Measurements from ENCODE around the gene PRKAG2.

Gene PRKAG2

GRCh38 chr7:151779678-151780077 is 97.2 kb downstream of the PRKAG2 start:
- Histone ChIP-seq H3K9ac (ENCODE audit: low read length) (no peak overlapping the region), H3K27ac (ENCODE audit: low read depth, low read length) (no peak overlapping the region), H3K9me3 (ENCODE audit: control insufficient read depth, insufficient read depth, low read depth, low read length) (peaks cover 14% of the 10 kb centered on the region), H3K4me3 (ENCODE audit: low read depth, low read length) (no peak overlapping the region), H3K36me3 (ENCODE audit: control insufficient read depth, insufficient read depth, low read length) (no peaks in the 10 kb centered on the region), H3K4me1 (ENCODE audit: control insufficient read depth, insufficient read depth, low read length) (no peaks in the 10 kb centered on the region), H3K27me3 (ENCODE audit: control insufficient read depth, insufficient read depth, low read length) (peaks cover 21% of the 10 kb centered on the region)

GRCh38 chr7:151779255-151779654 is 97.7 kb downstream of the PRKAG2 start:
- H3K27ac ChIP-seq (ENCODE audit: low read depth, low read length) = no peak overlapping the region
- no peaks in the 10 kb centered on the region for H3K36me3 ChIP-seq (ENCODE audit: control insufficient read depth, insufficient read depth, low read length)
- H3K27me3 ChIP-seq (ENCODE audit: control insufficient read depth, insufficient read depth, low read length) = peaks cover 21% of the 10 kb centered on the region
- no peaks in the 10 kb centered on the region for H3K4me1 ChIP-seq (ENCODE audit: control insufficient read depth, insufficient read depth, low read length)
- no peak overlapping the region for H3K4me3 ChIP-seq (ENCODE audit: low read depth, low read length)
- no peak overlapping the region for H3K9ac ChIP-seq (ENCODE audit: low read length)
- H3K9me3 ChIP-seq (ENCODE audit: control insufficient read depth, insufficient read depth, low read depth, low read length) = peaks cover 14% of the 10 kb centered on the region

GRCh38 chr7:151777908-151778670 is 98.8 kb downstream of the PRKAG2 start:
- Histone ChIP-seq H3K27ac (ENCODE audit: low read depth, low read length) (no peak overlapping the region), H3K4me3 (ENCODE audit: low read depth, low read length) (no peak overlapping the region), H3K9ac (ENCODE audit: low read length) (no peak overlapping the region), H3K9me3 (ENCODE audit: control insufficient read depth, insufficient read depth, low read depth, low read length) (peaks cover 14% of the 10 kb centered on the region), H3K27me3 (ENCODE audit: control insufficient read depth, insufficient read depth, low read length) (peaks cover 17% of the 10 kb centered on the region), H3K36me3 (ENCODE audit: control insufficient read depth, insufficient read depth, low read length) (no peaks in the 10 kb centered on the region), H3K4me1 (ENCODE audit: control insufficient read depth, insufficient read depth, low read length) (no peaks in the 10 kb centered on the region)

- Histone ChIP-seq H3K9ac (ENCODE audit: low read length) (no peak overlapping the region), H3K27ac (ENCODE audit: low read depth, low read length) (no peak overlapping the region), H3K4me3 (ENCODE audit: low read depth, low read length) (no peak overlapping the region), H3K27me3 (ENCODE audit: control insufficient read depth, insufficient read depth, low read length) (peaks cover 12% of the 10 kb centered on the region), H3K4me1 (ENCODE audit: control insufficient read depth, insufficient read depth, low read length) (no peaks in the 10 kb centered on the region), H3K9me3 (ENCODE audit: control insufficient read depth, insufficient read depth, low read depth, low read length) (peaks cover 14% of the 10 kb centered on the region), H3K36me3 (ENCODE audit: control insufficient read depth, insufficient read depth, low read length) (no peaks in the 10 kb centered on the region)
Measured at GRCh38 chr7:151777495-151777880, 99.4 kb downstream of the PRKAG2 start.

DNA sequence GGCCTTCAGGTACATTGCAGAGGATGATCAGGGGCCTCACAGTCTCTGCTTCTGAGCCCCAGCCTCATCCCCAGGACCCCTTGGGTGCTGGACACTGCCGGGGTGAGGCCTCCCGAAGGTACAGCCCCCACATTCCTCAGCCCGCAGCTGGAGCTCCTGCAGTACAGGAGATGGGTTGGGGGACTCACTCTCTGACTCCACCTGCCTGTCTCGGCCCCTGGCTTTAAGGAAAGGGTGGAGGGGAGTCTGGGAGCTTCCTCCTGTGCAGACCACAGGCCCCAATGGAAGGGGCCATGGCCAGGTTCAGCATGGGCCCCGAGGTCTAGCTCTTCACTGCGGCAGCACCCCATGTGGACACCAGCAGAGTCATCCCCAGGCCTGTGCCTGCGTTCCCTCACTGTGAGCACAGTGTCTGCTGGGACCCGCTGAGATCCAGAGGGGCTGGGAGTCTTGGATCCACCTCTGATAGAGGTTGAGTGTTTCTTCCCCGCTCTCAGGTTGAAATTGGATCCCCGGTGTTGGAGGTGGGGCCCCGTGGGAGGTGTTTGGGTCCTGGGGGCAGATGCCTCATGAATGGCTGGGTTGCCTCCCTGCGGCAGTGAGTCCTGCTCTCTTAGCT is 99.9 kb downstream of the PRKAG2 start:
- H3K4me1 ChIP-seq (ENCODE audit: control insufficient read depth, insufficient read depth, low read length) = no peaks in the 10 kb centered on the region
- no peak overlapping the region for H3K27ac ChIP-seq (ENCODE audit: low read depth, low read length)
- H3K36me3 ChIP-seq (ENCODE audit: control insufficient read depth, insufficient read depth, low read length) = no peaks in the 10 kb centered on the region
- H3K27me3 ChIP-seq (ENCODE audit: control insufficient read depth, insufficient read depth, low read length) = peaks cover 10% of the 10 kb centered on the region; the same call in 1 of the 2 replicates
- H3K9ac ChIP-seq (ENCODE audit: low read length) = no peak overlapping the region
- H3K9me3 ChIP-seq (ENCODE audit: control insufficient read depth, insufficient read depth, low read depth, low read length) = peaks cover 14% of the 10 kb centered on the region
- no peak overlapping the region for H3K4me3 ChIP-seq (ENCODE audit: low read depth, low read length)

DNA sequence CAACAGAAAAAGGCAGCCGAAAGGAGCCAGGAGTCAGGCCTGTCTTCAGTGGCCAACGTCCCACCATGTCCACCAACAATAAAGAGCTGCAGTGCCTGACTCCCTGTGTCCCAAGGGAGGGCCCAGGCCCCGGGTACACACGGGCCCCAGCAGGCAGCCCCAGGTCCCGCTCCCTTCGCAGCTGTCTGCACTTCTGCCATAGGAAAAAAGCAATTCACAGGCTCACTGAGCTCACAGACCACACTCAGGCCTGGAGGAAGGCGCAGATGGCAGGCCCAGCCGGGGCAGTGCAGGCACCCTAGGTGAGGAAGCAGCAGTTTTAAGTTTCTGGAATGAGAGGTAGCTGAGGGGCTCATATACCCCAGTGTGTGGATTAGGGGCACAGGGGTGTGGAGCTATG is 100.5 kb downstream of the PRKAG2 start:
- Histone ChIP-seq H3K9ac (ENCODE audit: low read length) (no peak overlapping the region), H3K9me3 (ENCODE audit: control insufficient read depth, insufficient read depth, low read depth, low read length) (peaks cover 14% of the 10 kb centered on the region), H3K27ac (ENCODE audit: low read depth, low read length) (no peak overlapping the region), H3K27me3 (ENCODE audit: control insufficient read depth, insufficient read depth, low read length) (peaks cover 7% of the 10 kb centered on the region; the same call in 1 of the 2 replicates), H3K4me3 (ENCODE audit: low read depth, low read length) (no peak overlapping the region), H3K4me1 (ENCODE audit: control insufficient read depth, insufficient read depth, low read length) (no peaks in the 10 kb centered on the region), H3K36me3 (ENCODE audit: control insufficient read depth, insufficient read depth, low read length) (no peaks in the 10 kb centered on the region)

GRCh38 chr7:151775547-151776443 is 101.1 kb downstream of the PRKAG2 start:
- peaks cover 2% of the 10 kb centered on the region; the same call in 1 of the 2 replicates for H3K27me3 ChIP-seq (ENCODE audit: control insufficient read depth, insufficient read depth, low read length)
- H3K4me1 ChIP-seq (ENCODE audit: control insufficient read depth, insufficient read depth, low read length) = no peaks in the 10 kb centered on the region
- no peaks in the 10 kb centered on the region for H3K36me3 ChIP-seq (ENCODE audit: control insufficient read depth, insufficient read depth, low read length)
- H3K27ac ChIP-seq (ENCODE audit: low read depth, low read length) = no peak overlapping the region
- H3K9ac ChIP-seq (ENCODE audit: low read length) = no peak overlapping the region
- H3K4me3 ChIP-seq (ENCODE audit: low read depth, low read length) = no peak overlapping the region
- peaks cover 14% of the 10 kb centered on the region for H3K9me3 ChIP-seq (ENCODE audit: control insufficient read depth, insufficient read depth, low read depth, low read length)

DNA sequence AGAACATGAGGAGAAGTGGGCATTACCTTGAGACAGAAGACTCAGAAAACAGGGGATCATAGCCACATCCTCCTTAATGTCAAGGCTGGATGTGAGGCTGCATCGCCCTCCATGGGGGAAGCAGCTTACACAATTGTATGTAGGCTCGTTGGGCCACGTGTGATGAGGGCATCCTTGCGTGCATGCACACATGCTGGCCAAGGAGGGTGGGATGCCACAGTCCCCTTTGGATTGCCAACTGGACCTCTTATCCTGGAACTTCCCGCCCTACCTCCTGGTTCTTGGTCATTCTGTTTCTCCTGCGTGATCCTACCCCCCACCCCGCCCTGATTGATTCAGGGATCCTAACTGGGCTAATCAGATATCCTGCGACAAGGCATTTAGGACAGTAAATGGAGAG is 102.0 kb downstream of the PRKAG2 start:
- Histone ChIP-seq H3K4me1 (ENCODE audit: control insufficient read depth, insufficient read depth, low read length) (no peaks in the 10 kb centered on the region), H3K27me3 (ENCODE audit: control insufficient read depth, insufficient read depth, low read length) (no peaks in the 10 kb centered on the region; the same call in 1 of the 2 replicates), H3K36me3 (ENCODE audit: control insufficient read depth, insufficient read depth, low read length) (no peaks in the 10 kb centered on the region), H3K9me3 (ENCODE audit: control insufficient read depth, insufficient read depth, low read depth, low read length) (peaks cover 14% of the 10 kb centered on the region), H3K4me3 (ENCODE audit: low read depth, low read length) (no peak overlapping the region), H3K27ac (ENCODE audit: low read depth, low read length) (no peak overlapping the region), H3K9ac (ENCODE audit: low read length) (no peak overlapping the region)

GRCh38 chr7:151773797-151774196 is 103.1 kb downstream of the PRKAG2 start:
- Histone ChIP-seq H3K4me1 (ENCODE audit: control insufficient read depth, insufficient read depth, low read length) (no peaks in the 10 kb centered on the region), H3K9ac (ENCODE audit: low read length) (no peak overlapping the region), H3K27me3 (ENCODE audit: control insufficient read depth, insufficient read depth, low read length) (no peaks in the 10 kb centered on the region; the same call in 1 of the 2 replicates), H3K27ac (ENCODE audit: low read depth, low read length) (no peak overlapping the region), H3K9me3 (ENCODE audit: control insufficient read depth, insufficient read depth, low read depth, low read length) (peaks cover 14% of the 10 kb centered on the region), H3K36me3 (ENCODE audit: control insufficient read depth, insufficient read depth, low read length) (no peaks in the 10 kb centered on the region), H3K4me3 (ENCODE audit: low read depth, low read length) (no peak overlapping the region)

DNA sequence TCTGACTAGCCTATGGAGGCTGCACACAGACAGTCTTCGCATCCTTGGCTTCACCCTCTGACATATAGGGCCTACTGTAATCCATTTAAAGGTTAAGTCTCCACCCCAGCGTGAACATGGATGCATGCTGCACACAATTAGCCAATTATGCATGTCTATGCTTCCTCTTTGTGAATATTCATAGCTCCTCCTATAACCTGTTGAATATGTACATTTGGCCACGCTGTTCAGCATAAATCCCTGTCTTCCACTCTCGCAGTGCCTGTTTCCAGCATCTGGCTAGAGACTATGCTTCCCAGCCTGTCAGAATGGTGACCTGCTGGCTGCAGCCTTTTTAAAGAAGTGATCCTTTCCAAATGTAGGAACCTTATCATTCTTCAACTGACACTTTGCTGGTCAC is 106.7 kb downstream of the PRKAG2 start:
- Histone ChIP-seq H3K9me3 (ENCODE audit: control insufficient read depth, insufficient read depth, low read depth, low read length) (no peaks in the 10 kb centered on the region), H3K4me3 (ENCODE audit: low read depth, low read length) (no peak overlapping the region), H3K36me3 (ENCODE audit: control insufficient read depth, insufficient read depth, low read length) (no peaks in the 10 kb centered on the region), H3K27me3 (ENCODE audit: control insufficient read depth, insufficient read depth, low read length) (no peaks in the 10 kb centered on the region; the same call in 1 of the 2 replicates), H3K27ac (ENCODE audit: low read depth, low read length) (no peak overlapping the region), H3K4me1 (ENCODE audit: control insufficient read depth, insufficient read depth, low read length) (no peaks in the 10 kb centered on the region), H3K9ac (ENCODE audit: low read length) (no peak overlapping the region)
